A172 (cell line): ENCODE data around the gene ELAC1. TPM values are rescaled to one million over a fixed set of nuclear protein-coding genes. Genes with fewer than 3 reads are reported as not detected.
"Not testable (repeated sequence)": the region's sequence is repeated elsewhere in the genome, so short reads cannot be mapped to it uniquely, and the experiment has no call there.

Experiments used
- DNase-seq: peaks from one replicate; pipeline ENCODE4 v3.0.0-alpha.2; 2015; ENCODE audit warnings: low spot score
- total RNA-seq: library from RNA; depleted of rRNA; stranded (reverse); fragments of >200 nt; shearing (Covaris generic); gene quantifications from 2 replicates; pipeline ENCODE4 v1.2.3, GENCODE V29; 2014

Gene ELAC1
- total RNA-seq, 1 experiment from 2014 or later = 8.1 TPM

- no peak for DNase-seq
These were observed 5.7 kb downstream of the ELAC1 start for GRCh38 chr18:50973367-50974126.

- DNase-seq = no peak
These were observed 9.4 kb downstream of the ELAC1 start for GRCh38 chr18:50977037-50977760.

DNA sequence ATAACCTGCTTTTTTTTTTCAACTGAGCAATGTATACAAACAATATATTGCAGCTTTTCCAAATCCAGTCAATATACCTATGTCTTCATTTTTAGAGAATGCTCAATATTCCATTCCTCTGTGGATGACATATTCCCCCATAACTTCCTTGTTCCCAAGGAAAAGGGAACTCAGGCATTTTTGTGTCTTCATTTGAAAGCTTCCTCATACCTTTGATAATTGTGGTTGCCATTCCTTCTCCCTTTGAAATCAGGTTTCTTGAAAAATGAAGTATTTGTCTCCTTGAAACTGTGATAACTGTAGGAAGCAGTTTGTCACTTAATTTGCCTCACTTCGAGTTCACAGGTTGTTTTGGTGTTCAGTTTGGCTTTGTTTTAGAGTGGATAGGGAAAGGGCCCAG is 13.5 kb downstream of the ELAC1 start:
- no peak for DNase-seq

DNA sequence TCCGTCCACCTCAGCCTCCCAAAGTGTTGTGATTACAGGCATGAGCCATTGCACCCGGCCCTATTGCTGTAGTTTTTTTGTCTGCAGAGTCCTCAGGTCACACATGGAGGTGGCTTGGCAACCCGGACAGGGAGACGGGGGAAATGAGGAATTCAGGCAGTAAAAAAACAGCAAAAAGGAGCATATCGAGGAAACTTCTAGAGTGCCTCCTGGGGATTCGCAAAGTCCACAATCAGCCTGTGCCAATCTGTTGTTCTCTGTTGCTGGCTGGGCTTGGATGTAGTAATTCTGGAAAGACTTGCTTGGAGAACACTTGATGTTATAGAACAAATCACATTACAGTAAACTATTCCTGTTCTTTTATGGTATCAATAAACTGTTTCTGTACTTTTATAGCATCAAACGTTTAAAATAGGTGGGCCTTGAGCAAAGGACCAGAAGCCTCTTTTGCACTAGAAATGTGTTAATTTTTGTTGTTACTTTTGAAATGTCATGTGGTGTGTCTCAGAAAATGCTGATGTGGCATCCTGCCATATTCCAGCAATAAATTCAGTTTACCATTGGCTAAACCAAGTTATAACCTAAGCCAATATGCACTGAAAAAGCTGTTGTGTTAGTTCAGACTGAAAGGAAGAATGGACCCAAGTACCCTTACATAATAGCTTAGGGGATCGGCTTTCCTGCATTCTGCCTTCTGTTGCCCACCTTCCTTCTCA is 14.4 kb downstream of the ELAC1 start:
- no peak for DNase-seq

GRCh38 chr18:50982802-50983179 is 15.0 kb downstream of the ELAC1 start:
- DNase-seq = no peak

DNA sequence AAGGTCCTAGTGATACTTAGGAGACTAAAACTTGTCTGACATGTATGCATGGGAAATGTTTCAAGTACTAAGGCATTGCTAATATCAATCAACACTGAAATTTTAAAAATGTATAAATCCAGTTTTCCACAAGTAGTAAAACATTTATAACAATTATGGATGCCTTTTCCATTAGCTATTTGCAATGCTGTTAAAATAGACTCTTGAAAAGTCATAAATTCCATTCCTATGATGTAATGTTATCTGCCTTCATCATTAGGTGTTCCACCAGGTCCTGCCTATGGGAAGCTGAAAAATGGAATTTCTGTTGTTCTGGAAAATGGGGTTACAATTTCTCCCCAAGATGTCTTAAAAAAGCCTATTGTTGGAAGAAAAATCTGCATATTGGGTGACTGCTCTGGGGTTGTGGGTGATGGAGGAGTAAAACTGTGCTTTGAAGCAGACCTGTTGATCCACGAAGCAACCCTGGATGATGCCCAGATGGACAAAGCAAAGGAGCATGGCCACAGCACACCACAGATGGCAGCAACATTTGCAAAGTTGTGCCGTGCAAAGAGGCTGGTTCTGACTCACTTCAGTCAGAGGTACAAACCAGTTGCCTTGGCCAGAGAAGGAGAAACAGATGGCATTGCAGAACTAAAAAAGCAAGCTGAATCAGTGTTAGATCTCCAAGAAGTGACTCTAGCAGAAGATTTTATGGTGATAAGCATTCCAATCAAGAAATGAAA is 18.7 kb downstream of the ELAC1 start:
- peak; percentile 33 for DNase-seq

DNA sequence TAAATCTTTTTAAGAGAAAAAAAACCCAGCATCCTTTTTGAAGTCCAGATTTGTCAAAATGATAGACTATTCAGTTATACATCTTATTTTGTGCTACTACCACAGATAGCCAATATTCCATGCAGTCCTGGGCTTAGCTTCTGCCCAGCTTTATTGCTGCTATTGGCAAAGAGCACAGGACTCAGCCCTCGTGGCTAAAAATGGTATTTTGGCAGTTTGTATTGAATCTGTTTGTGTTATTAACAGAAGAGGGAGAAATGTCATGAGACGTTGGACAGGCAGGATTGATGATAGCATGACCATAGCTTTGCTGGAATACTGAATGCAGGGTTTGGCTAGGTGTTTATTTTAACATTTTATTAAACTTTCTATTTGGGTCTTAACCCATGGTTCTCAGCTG is 19.4 kb downstream of the ELAC1 start:
- DNase-seq = no peak

GRCh38 chr18:50989711-50990110 is 21.9 kb downstream of the ELAC1 start:
- DNase-seq = no peak

DNA sequence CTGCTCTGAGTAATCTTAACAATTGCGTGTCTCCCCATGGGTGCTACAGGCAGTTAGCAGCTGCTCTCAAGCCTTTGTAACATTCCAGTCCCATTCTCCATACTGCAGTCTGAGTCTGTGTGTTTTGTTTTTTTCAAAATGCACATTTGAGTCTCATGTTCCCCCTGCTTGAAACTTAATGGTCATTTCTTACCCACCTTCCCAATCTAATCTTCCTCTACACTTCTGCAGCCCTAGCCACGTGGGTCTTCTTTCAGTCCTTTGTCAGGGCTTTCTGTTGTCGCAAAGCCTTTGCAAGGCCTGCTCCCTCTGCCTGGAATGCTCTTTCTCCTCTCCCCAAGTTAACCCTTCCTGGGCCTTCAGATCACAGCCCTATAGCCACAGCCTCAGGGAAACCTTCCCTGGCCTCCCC is 24.5 kb downstream of the ELAC1 start:
- DNase-seq = no peak

GRCh38 chr18:50994031-50994430 is 26.2 kb downstream of the ELAC1 start:
- no peak for DNase-seq

- DNase-seq = not testable (repeated sequence)
These were observed 35.3 kb downstream of the ELAC1 start for GRCh38 chr18:51003174-51003573.

DNA sequence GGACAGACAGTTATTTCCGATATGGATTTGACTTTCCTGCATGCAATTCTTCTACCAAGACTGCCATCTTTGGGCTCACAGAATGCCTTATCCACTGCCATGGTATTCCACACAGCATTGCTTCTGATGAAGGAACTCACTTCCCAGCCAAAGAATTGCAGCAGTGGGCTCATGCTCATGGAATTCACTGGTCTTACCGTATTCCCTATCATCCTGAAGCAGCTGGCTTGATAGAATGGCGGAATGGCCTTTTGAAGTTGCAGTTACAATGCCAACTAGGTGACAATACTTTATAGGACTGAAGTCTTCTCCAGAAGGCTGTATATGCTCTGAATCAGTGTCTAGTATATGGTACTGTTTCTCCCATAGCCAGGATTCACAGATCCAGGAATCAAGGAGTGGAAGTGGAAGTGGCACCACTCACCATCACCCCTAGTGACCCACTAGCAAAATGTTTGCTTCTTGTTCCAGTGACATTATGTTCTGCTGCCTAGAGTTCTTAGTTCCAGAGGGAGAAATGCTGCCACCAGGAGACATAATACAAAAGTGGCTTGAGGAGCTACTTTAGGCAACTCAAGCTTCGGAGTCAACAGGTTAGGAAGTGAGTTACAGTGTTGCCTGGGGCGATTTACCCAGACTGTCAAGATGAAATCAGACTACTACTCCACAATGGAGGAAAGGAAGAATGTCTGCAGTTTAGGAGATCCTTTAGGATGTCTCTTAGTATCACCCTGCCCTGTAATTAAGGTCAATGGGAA is 38.4 kb downstream of the ELAC1 start:
- DNase-seq = no peak

DNA sequence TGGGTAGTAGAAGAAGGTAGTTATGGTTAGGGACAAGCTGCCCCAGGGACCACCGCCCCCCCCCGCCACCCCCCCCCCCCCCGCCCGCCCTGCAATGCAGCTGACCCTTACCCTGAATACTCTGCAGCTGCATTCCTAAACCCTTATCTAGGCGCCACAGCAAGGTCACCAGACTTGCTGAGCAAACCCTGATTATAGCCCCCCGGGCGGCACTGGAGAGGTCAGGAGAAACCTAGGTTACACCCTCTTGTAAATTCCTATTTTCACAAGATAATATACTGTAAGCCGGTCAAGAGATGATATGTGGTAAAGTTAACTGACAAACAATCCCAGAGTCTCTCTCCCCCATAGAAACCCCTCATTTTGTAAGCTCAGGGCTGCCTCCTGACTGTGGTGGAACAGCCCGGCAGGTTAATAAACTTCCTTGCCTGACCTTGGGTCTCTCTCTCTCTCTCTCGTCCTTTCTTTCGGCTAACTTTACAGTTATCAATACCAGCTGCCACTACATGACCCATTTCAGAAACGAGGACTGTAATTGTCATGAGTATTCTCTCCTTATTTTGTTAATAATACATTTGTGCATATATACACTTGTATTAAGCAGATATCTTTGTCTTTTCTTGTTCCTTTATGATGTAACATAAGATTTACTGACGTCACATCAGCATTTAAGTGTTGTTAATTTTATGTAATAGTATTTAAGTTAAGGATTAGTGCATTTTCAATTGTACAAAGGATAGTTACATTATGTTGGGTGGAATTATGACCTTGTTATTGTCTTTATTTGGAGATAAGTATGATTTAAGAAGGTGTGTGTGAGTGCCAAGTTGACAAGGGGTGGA is 39.3 kb downstream of the ELAC1 start:
- no peak for DNase-seq

DNA sequence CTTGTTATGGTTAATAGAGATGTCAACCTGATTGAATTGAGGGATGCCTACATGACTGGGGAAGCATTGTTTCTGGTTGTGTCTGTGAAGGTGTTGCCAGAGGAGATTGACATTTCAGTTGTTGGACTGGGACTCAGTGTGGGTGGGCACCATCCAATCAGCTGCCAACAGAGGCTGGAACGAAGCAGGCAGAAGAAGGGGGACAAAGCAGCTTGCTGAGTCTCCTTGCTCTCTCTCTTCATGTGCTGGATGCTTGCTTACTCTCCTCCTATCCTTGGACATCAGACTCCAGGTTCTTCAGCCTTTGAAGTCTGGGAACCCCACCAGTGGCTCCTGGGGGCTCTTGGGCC is 39.9 kb downstream of the ELAC1 start:
- DNase-seq = no peak

DNA sequence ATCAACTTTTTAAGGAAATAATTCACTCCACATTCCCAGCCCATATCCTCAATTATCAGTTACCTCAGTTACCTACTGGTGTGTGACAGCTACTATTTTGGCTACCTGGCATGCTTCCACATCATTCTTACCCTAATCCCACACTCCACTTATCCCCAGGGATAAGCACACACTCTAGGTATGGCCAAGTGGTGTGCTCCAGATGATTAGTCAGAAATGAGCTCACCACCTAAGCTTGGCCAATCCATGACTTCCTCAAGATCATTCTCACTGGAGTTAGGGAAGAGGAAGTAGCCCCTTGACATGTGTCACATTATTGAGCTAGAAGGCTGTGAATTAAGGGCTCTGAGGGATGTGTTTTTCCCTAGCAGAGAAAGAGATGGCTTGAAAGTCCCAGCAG is 41.2 kb downstream of the ELAC1 start:
- DNase-seq = no peak

GRCh38 chr18:51010218-51010617 is 42.4 kb downstream of the ELAC1 start:
- DNase-seq = no peak

DNA sequence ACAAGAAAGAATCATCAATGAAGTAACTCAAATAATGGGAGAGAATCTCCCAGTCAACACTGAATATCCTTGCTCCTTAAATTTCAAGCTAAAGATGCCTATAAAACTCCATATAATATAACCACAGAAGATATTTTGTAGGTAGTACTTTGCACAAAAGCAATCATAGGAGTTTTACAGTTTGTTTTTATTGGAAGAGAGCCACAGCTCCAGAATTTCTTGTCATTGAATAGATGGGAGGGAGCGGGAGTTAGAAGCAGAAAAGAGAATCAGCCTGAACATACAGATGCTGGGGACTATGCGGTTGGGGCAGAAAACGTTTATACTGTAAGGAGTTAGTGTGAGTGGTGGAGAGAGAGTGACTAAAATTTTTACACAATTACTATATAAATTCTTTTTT is 43.9 kb downstream of the ELAC1 start:
- DNase-seq = no peak

- no peak for DNase-seq
These were observed 44.6 kb downstream of the ELAC1 start for GRCh38 chr18:51012441-51012840.

- DNase-seq = no peak
These were observed 45.4 kb downstream of the ELAC1 start for GRCh38 chr18:51013259-51013658.

DNA sequence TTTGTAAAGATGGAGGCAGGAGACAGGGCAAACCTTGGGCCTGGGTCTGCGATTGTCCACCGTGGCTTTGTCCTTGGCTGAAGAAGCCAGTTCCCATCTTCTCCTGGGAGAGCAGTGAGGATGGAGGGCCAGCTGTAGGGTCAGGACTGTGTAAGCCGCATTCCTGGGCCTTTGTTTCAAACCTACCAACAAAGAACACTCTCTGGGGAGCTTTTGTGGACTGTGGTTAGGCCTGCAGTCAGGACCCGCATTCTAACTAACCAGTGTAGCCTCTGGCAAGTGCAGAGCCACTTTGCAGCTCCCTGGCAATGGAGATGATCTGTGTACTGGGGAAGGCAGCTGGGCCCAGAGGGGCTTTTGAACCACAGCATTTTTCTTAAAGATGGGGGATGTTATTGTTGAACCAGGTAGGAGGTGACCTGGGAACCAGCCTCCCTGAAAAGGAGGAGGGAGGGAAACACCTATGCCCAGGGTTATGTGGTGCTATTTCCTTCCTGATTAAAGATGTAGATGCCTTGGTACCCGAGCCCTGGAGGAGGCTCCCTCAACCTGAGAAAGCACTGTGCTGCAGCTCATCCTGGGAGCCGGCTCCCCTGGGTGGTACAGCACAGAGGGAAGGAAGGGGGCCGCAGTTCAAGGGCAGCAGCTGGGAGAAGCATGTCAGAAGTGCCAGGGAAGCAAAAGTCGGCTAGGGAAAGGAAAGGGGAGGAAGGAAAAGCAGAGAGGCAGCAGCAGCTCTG is 49.5 kb downstream of the ELAC1 start:
- no peak for DNase-seq
